ENCODE measurements around the gene PTN. TPM values are rescaled to one million over a fixed set of nuclear protein-coding genes. Genes with fewer than 3 reads are reported as not detected.
"Not testable (repeated sequence)": the region's sequence is repeated elsewhere in the genome, so short reads cannot be mapped to it uniquely, and the experiment has no call there.

Gene PTN
- total RNA-seq, 2 donors from 2014 or later = 4.0 to 4.8 TPM

- no peak for DNase-seq (ENCODE audit: low spot score)
- intact Hi-C loops (cut with DNase I) = no loop called here
Measured at GRCh38 chr7:137209151-137209817, 134.2 kb downstream of the PTN start.

- intact Hi-C loops (cut with DNase I) = no loop called here
- no peak for DNase-seq (ENCODE audit: low spot score)
Measured at GRCh38 chr7:137206770-137207169, 136.8 kb downstream of the PTN start.

- no peak for DNase-seq (ENCODE audit: low spot score)
- intact Hi-C loops (cut with DNase I) = no loop called here
Measured at GRCh38 chr7:137204246-137204645, 139.3 kb downstream of the PTN start.

- intact Hi-C loops (cut with DNase I) = no loop called here
- DNase-seq (ENCODE audit: low spot score) = no peak
Measured at GRCh38 chr7:137203351-137203750, 140.2 kb downstream of the PTN start.

GRCh38 chr7:137196648-137197047, 146.9 kb downstream of the PTN start:
- DNase-seq (ENCODE audit: low spot score) = no peak
- intact Hi-C loops (cut with DNase I) = no loop called here

- intact Hi-C loops (cut with DNase I) = no loop called here
- DNase-seq (ENCODE audit: low spot score) = no peak
Measured at GRCh38 chr7:137195996-137196395, 147.5 kb downstream of the PTN start.

GRCh38 chr7:137181619-137182018, 161.9 kb downstream of the PTN start:
- intact Hi-C loops (cut with DNase I); DNase-seq (ENCODE audit: low spot score): not testable (repeated sequence)

Data from posterior vena cava (tissue), 2 donors.